ENCODE data around the gene SCNN1A. TPM values are rescaled to one million over a fixed set of nuclear protein-coding genes. Genes with fewer than 3 reads are reported as not detected.

SCNN1A gene
- total and polyA plus RNA-seq, 2 of the 13 experiments (the other 11 are each of a cell fraction or from before 2014, with no cell fraction given), result 1.5 to 14.6 TPM

DNA sequence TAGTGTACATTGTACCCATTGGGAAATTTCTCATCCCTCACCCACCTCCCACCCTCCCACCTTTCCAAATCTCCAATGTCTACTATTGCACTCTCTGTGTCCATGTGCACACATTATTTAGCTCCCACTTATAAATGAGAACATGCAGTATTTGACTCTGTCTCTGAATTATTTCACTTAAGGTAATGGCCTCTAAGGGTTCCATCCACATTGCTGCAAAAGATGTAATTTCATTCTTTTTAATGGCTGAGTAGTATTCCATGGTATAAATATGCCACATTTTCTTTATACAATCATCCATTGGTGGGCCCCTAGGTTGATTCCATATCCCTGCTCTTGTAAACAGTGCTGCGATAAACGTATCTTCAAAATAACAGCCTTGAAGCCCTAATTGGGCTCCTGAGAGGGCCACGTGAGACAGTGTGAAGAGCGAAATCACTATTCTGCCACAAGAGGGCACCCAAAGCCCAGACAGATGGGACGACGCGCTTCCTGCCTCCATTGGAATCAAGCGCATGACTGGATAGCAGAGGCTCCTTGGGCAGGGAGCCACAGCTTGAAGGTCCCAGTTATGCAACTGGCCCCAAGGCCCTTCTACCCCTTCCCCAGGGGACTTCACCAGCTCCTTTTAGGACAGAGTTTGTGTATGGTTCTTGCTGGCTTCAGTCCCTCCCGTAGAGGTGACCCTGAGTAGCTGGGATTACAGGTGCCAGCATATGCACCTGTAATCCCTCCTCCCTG is 48.1 kb upstream of the SCNN1A start (continued):
- TF ChIP-seq, protein P1, sequence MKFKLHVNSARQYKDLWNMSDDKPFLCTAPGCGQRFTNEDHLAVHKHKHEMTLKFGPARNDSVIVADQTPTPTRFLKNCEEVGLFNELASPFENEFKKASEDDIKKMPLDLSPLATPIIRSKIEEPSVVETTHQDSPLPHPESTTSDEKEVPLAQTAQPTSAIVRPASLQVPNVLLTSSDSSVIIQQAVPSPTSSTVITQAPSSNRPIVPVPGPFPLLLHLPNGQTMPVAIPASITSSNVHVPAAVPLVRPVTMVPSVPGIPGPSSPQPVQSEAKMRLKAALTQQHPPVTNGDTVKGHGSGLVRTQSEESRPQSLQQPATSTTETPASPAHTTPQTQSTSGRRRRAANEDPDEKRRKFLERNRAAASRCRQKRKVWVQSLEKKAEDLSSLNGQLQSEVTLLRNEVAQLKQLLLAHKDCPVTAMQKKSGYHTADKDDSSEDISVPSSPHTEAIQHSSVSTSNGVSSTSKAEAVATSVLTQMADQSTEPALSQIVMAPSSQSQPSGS (CRISPR knock-in tag; IDR thresholded peaks at IDR 0.05), result peak; percentile 63; the same call in 1 of the 2 replicates
- TF ChIP-seq CBFB (CRISPR knock-in tag; IDR thresholded peaks at IDR 0.05) (peak; percentile 54; the same call in 1 of the 2 replicates), TP53 (CRISPR knock-in tag; conservative IDR thresholded peaks at IDR 0.05) (no peak), JUND (CRISPR knock-in tag; IDR thresholded peaks at IDR 0.05) (0 out of 2 replicates have a peak, but pooled peaks have one; percentile 46), YY1 (IDR thresholded peaks at IDR 0.05; ENCODE audit: insufficient read depth, insufficient replicate concordance, low read depth, low read length) (peak; percentile 39), HNF4A (CRISPR knock-in tag; IDR thresholded peaks at IDR 0.05) (0 out of 2 replicates have a peak, but pooled peaks have one; percentile 24), REPIN1 (CRISPR knock-in tag; IDR thresholded peaks at IDR 0.05; ENCODE audit: borderline replicate concordance, low read depth) (no peak; the same call in 1 of the 2 replicates), ZNF441 (CRISPR knock-in tag; IDR thresholded peaks at IDR 0.05; ENCODE audit: borderline replicate concordance) (no peak), THYN1 (CRISPR knock-in tag; IDR thresholded peaks at IDR 0.05; ENCODE audit: borderline replicate concordance, low read depth) (no peak), ZNF260 (CRISPR knock-in tag; IDR thresholded peaks at IDR 0.05; ENCODE audit: borderline replicate concordance, low read depth) (no peak), ETV5 (CRISPR knock-in tag; IDR thresholded peaks at IDR 0.05; ENCODE audit: borderline replicate concordance) (peak; percentile 70; the same call in 1 of the 2 replicates), MIER2 (CRISPR knock-in tag; IDR thresholded peaks at IDR 0.05) (0 out of 2 replicates have a peak, but pooled peaks have one; percentile 22), TEAD3 (CRISPR knock-in tag; optimal IDR thresholded peaks at IDR 0.05; ENCODE audit: borderline replicate concordance) (peak; percentile 50), ARID5B (CRISPR knock-in tag; IDR thresholded peaks at IDR 0.05) (peak; percentile 73), ZNF556 (CRISPR knock-in tag; IDR thresholded peaks at IDR 0.05; ENCODE audit: borderline replicate concordance) (0 out of 2 replicates have a peak, but pooled peaks have one; percentile 19)
- TF ChIP-seq, protein P2, sequence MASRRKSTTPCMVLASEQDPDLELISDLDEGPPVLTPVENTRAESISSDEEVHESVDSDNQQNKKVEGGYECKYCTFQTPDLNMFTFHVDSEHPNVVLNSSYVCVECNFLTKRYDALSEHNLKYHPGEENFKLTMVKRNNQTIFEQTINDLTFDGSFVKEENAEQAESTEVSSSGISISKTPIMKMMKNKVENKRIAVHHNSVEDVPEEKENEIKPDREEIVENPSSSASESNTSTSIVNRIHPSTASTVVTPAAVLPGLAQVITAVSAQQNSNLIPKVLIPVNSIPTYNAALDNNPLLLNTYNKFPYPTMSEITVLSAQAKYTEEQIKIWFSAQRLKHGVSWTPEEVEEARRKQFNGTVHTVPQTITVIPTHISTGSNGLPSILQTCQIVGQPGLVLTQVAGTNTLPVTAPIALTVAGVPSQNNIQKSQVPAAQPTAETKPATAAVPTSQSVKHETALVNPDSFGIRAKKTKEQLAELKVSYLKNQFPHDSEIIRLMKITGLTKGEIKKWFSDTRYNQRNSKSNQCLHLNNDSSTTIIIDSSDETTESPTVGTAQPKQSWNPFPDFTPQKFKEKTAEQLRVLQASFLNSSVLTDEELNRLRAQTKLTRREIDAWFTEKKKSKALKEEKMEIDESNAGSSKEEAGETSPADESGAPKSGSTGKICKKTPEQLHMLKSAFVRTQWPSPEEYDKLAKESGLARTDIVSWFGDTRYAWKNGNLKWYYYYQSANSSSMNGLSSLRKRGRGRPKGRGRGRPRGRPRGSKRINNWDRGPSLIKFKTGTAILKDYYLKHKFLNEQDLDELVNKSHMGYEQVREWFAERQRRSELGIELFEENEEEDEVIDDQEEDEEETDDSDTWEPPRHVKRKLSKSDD (CRISPR knock-in tag; IDR thresholded peaks at IDR 0.05; ENCODE audit: low read depth), result peak; percentile 48; the same call in 1 of the 2 replicates
- TF ChIP-seq, protein P3, sequence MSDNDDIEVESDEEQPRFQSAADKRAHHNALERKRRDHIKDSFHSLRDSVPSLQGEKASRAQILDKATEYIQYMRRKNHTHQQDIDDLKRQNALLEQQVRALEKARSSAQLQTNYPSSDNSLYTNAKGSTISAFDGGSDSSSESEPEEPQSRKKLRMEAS (IDR thresholded peaks at IDR 0.05), result peak; percentile 89

Measured in HepG2 (cell line).